ENCODE measurements around the gene XK. TPM values are rescaled to one million over a fixed set of nuclear protein-coding genes. Genes with fewer than 3 reads are reported as not detected.

The XK gene
- total and polyA plus RNA-seq, 5 donors: 3.4 to 9.2 (median 7.7) TPM

DNA sequence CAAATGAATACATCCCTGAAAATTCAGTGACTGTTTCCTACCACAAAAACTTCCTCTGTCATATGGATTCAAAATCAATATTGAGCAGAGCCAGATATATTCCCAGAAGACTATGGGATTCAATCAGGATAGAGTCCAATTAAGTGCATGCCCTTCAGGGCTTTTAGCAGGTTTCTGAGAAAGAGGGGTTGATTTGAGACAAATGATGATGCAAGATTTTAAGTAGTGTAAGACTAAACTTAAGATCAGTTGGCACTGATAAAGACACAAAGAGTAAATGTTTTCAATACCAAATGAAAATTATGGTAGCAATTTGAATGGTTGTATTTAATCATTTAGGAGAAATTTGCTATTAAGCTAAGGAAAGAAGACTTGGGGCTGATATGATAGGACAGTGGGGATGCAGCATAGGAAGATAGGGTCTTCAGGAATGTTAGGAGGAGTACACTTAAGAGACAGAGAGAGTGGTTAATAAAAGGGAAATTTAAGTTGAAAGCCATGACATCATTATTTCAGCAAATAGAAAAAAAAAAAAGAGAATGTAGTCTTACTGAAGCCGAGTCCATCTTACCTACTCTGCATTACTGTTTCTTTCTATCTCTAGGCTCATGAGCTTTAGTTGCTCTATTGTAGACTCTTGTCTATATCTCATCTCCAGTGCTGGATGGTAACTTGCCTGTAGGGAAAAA lies 32.0 kb upstream of the XK start:
- ATAC-seq: no peak
- WGBS: 74% methylated on average over 1 of the region's 1 CpG
- H3K27me3 ChIP-seq (ENCODE audit: control insufficient read depth, insufficient read depth): no peaks in the 10 kb centered on the region

DNA sequence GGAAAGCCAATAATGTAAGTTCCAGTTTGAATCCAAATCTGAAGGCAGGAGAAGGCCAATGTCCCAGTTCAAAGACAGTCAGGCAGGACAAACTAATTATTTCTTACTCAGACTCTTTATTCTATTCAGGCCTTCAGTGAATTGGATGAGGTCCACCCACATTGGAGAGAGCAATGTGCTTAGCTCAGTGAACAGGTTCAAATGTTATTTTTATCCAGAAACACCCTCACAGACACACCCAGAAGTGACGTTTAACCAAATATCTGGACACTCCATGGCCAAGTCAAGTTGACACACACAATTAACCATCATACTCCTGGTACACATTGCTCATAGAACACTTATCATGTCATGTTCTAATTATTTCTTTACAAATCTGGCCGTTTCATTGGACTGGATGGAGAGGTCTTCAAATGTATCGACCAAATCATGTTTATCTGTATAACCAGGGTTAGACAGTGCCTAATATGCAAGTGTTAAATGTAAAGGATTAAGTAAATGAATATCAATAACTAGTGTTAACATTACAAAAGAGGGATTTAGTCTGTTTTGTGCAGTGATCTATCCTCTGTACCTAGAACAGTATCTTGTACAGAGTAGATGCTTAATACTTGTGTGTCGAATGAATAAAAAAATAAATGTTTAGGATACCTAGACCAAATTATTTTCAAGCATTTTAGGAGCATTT lies 27.1 kb upstream of the XK start:
- Histone ChIP-seq H3K9me3 (ENCODE audit: control insufficient read depth, low read length) (no peaks in the 10 kb centered on the region), H3K4me3 (ENCODE audit: low read length) (no peak overlapping the region), H3K27me3 (ENCODE audit: control insufficient read depth, insufficient read depth) (no peaks in the 10 kb centered on the region), H3K4me1 (ENCODE audit: control insufficient read depth, insufficient read depth, low read length) (no peaks in the 10 kb centered on the region), H3K27ac (ENCODE audit: low read length) (no peak overlapping the region)
- ATAC-seq: no peak
- WGBS: 75% methylated on average over 4 of the region's 4 CpGs
- intact Hi-C loops (cut with DNase I): no loop called here
- DNase-seq: no peak

More for the DNA sequence above, 32.0 kb upstream of the XK start:
- Histone ChIP-seq H3K4me1 (ENCODE audit: control insufficient read depth, insufficient read depth, low read length) (no peaks in the 10 kb centered on the region), H3K27ac (ENCODE audit: low read length) (no peak overlapping the region), H3K4me3 (ENCODE audit: low read length) (no peak overlapping the region), H3K9me3 (ENCODE audit: control insufficient read depth, low read length) (no peaks in the 10 kb centered on the region)
- DNase-seq: no peak
- intact Hi-C loops (cut with DNase I): no loop called here

GRCh38 chrX:37659047-37659446 lies 26.5 kb upstream of the XK start:
- Histone ChIP-seq H3K27me3 (ENCODE audit: control insufficient read depth, insufficient read depth) (no peaks in the 10 kb centered on the region), H3K9me3 (ENCODE audit: control insufficient read depth, low read length) (no peaks in the 10 kb centered on the region), H3K27ac (ENCODE audit: low read length) (no peak overlapping the region), H3K4me1 (ENCODE audit: control insufficient read depth, insufficient read depth, low read length) (no peaks in the 10 kb centered on the region), H3K4me3 (ENCODE audit: low read length) (no peak overlapping the region)
- 81% methylated on average over 1 of the region's 1 CpG for WGBS
- no peak for DNase-seq
- intact Hi-C loops (cut with DNase I): no loop called here
- no peak for ATAC-seq

- DNase-seq (no peak), ATAC-seq (no peak)
- Histone ChIP-seq H3K9me3 (ENCODE audit: control insufficient read depth, low read length) (no peaks in the 10 kb centered on the region), H3K27me3 (ENCODE audit: control insufficient read depth, insufficient read depth) (no peaks in the 10 kb centered on the region), H3K4me3 (ENCODE audit: low read length) (no peak overlapping the region), H3K27ac (ENCODE audit: low read length) (no peak overlapping the region), H3K4me1 (ENCODE audit: control insufficient read depth, insufficient read depth, low read length) (no peaks in the 10 kb centered on the region)
- intact Hi-C loops (cut with DNase I): no loop called here
- WGBS: 92% methylated on average over 4 of the region's 4 CpGs
Measured at GRCh38 chrX:37662181-37662580, 23.4 kb upstream of the XK start.

DNA sequence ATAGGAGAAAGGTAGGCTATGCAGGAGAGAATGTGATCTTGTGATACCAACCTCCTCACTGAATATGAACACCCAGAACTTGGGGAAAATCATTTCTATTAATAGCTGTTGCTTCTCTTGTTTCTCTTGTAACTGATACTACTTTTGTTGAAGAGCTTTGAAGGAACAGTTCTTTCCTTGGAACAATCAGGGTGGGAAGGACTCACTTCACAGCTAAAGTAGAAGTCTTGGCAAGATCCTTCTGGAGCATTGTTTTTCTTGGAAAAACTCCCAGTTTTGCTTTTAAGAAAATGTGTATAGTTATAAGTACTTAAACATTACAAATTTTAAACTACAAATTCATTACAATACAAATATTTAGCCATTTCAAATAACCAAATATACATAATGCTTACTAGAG lies 19.1 kb upstream of the XK start:
- H3K27me3 ChIP-seq (ENCODE audit: control insufficient read depth, insufficient read depth): no peaks in the 10 kb centered on the region
- H3K4me1 ChIP-seq (ENCODE audit: control insufficient read depth, insufficient read depth, low read length): no peaks in the 10 kb centered on the region
- no peak for DNase-seq
- intact Hi-C loops (cut with DNase I): no loop called here
- ATAC-seq: no peak
- H3K9me3 ChIP-seq (ENCODE audit: control insufficient read depth, low read length): no peaks in the 10 kb centered on the region
- no peak overlapping the region for H3K4me3 ChIP-seq (ENCODE audit: low read length)
- no peak overlapping the region for H3K27ac ChIP-seq (ENCODE audit: low read length)

GRCh38 chrX:37667141-37667540 lies 18.4 kb upstream of the XK start:
- intact Hi-C loops (cut with DNase I): no loop called here

GRCh38 chrX:37672563-37672962 lies 13.0 kb upstream of the XK start:
- Histone ChIP-seq H3K4me3 (ENCODE audit: low read length) (no peak overlapping the region), H3K27me3 (ENCODE audit: control insufficient read depth, insufficient read depth) (no peaks in the 10 kb centered on the region), H3K4me1 (ENCODE audit: control insufficient read depth, insufficient read depth, low read length) (no peaks in the 10 kb centered on the region), H3K27ac (ENCODE audit: low read length) (no peak overlapping the region), H3K9me3 (ENCODE audit: control insufficient read depth, low read length) (no peaks in the 10 kb centered on the region)
- ATAC-seq (no peak), DNase-seq (no peak)
- intact Hi-C loops (cut with DNase I): no loop called here
- 82% methylated on average over 4 of the region's 4 CpGs for WGBS

More at GRCh38 chrX:37667141-37667540, 18.4 kb upstream of the XK start:
- WGBS: 88% methylated on average over 6 of the region's 6 CpGs
- no peak for ATAC-seq
- no peak for DNase-seq
- Histone ChIP-seq H3K4me1 (ENCODE audit: control insufficient read depth, insufficient read depth, low read length) (no peaks in the 10 kb centered on the region), H3K4me3 (ENCODE audit: low read length) (no peak overlapping the region), H3K27ac (ENCODE audit: low read length) (no peak overlapping the region), H3K27me3 (ENCODE audit: control insufficient read depth, insufficient read depth) (no peaks in the 10 kb centered on the region), H3K9me3 (ENCODE audit: control insufficient read depth, low read length) (no peaks in the 10 kb centered on the region)

DNA sequence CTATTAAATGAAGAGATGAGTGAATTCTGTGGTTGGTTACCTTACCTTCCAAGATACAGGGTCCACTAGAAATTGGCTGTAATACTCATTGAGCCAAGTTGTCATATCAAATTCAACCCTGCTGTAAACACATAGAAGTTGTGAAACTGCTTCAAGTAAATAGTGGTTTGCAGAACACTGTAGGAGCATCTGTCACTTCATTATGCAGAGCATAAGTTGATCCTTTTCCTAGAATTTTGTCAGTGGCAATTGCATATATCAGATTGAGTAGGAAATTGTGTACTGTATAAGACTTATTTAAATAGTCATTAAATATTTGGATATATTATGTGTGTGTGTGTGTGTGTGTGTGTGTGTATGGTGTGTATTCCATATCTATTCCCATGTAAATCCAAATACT lies 8.8 kb upstream of the XK start:
- DNase-seq (no peak), ATAC-seq (no peak)
- H3K4me3 ChIP-seq (ENCODE audit: low read length): no peak overlapping the region
- intact Hi-C loops (cut with DNase I): no loop called here
- H3K27me3 ChIP-seq (ENCODE audit: control insufficient read depth, insufficient read depth): no peaks in the 10 kb centered on the region
- H3K4me1 ChIP-seq (ENCODE audit: control insufficient read depth, insufficient read depth, low read length): no peaks in the 10 kb centered on the region
- no peak overlapping the region for H3K27ac ChIP-seq (ENCODE audit: low read length)
- no peaks in the 10 kb centered on the region for H3K9me3 ChIP-seq (ENCODE audit: control insufficient read depth, low read length)

- no peaks in the 10 kb centered on the region for H3K4me1 ChIP-seq (ENCODE audit: control insufficient read depth, insufficient read depth, low read length)
- H3K27me3 ChIP-seq (ENCODE audit: control insufficient read depth, insufficient read depth): no peaks in the 10 kb centered on the region
- intact Hi-C loops (cut with DNase I): no loop called here
- DNase-seq (no peak), ATAC-seq (no peak)
- 77% methylated on average over 1 of the region's 1 CpG for WGBS
- no peak overlapping the region for H3K4me3 ChIP-seq (ENCODE audit: low read length)
- no peaks in the 10 kb centered on the region for H3K9me3 ChIP-seq (ENCODE audit: control insufficient read depth, low read length)
- no peak overlapping the region for H3K27ac ChIP-seq (ENCODE audit: low read length)
Measured at GRCh38 chrX:37677243-37677642, 8.3 kb upstream of the XK start.

GRCh38 chrX:37677765-37678164 lies 7.8 kb upstream of the XK start:
- Histone ChIP-seq H3K27ac (ENCODE audit: low read length) (no peak overlapping the region), H3K27me3 (ENCODE audit: control insufficient read depth, insufficient read depth) (no peaks in the 10 kb centered on the region), H3K4me1 (ENCODE audit: control insufficient read depth, insufficient read depth, low read length) (no peaks in the 10 kb centered on the region), H3K9me3 (ENCODE audit: control insufficient read depth, low read length) (no peaks in the 10 kb centered on the region), H3K4me3 (ENCODE audit: low read length) (no peak overlapping the region)
- no peak for DNase-seq
- ATAC-seq: no peak
- intact Hi-C loops (cut with DNase I): no loop called here
- WGBS: 100% methylated on average over 1 of the region's 1 CpG

DNA sequence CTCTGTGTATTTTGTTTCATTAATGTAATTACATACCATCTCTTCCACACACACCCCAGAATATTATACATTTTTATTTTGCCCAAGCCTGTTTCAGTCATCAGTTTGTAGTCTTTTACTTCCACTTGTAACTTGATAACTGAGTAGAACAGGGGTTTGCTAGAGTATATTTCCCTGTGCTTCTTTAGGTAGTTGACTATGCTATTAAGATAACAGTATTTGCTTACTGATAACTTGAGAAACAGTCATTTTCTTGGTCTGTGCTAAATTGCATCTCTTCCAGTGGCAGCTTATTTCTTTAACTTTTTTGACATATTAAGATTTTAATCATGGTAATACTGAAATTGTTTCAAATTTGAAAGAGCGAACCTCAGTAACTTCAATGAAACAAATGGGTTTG lies 7.0 kb upstream of the XK start:
- intact Hi-C loops (cut with DNase I): no loop called here
- Histone ChIP-seq H3K27me3 (ENCODE audit: control insufficient read depth, insufficient read depth) (no peaks in the 10 kb centered on the region), H3K9me3 (ENCODE audit: control insufficient read depth, low read length) (no peaks in the 10 kb centered on the region), H3K4me3 (ENCODE audit: low read length) (no peak overlapping the region), H3K27ac (ENCODE audit: low read length) (no peak overlapping the region), H3K4me1 (ENCODE audit: control insufficient read depth, insufficient read depth, low read length) (no peaks in the 10 kb centered on the region)
- ATAC-seq (no peak), DNase-seq (no peak)
- 92% methylated on average over 1 of the region's 1 CpG for WGBS

DNA sequence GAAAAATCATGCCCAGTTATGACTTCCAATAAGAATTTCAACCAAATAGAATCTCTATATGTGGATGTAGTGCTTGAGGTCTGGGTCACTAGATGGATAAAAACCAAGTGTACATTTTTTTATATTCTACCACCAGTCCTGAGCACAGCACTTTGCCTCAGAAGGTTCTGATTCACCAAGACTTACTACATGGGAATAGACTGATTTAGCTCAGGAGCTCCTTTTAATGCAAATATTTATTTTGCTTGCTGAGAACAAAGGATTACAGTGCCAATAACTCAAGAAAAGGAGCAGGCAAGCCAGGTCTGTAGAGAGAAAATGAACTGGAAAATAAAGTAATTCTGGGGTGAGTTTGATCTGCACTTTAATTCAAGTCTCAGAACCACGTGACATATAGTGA lies 6.4 kb upstream of the XK start:
- ATAC-seq (no peak), DNase-seq (no peak)
- intact Hi-C loops (cut with DNase I): no loop called here

More for the DNA sequence above, 6.4 kb upstream of the XK start:
- no peaks in the 10 kb centered on the region for H3K27me3 ChIP-seq (ENCODE audit: control insufficient read depth, insufficient read depth)
- WGBS: 91% methylated on average over 1 of the region's 1 CpG
- no peaks in the 10 kb centered on the region for H3K4me1 ChIP-seq (ENCODE audit: control insufficient read depth, insufficient read depth, low read length)
- no peaks in the 10 kb centered on the region for H3K9me3 ChIP-seq (ENCODE audit: control insufficient read depth, low read length)
- no peak overlapping the region for H3K4me3 ChIP-seq (ENCODE audit: low read length)
- no peak overlapping the region for H3K27ac ChIP-seq (ENCODE audit: low read length)
